Natural killer cell (primary cell): ENCODE data around the gene ENAH. TPM values are rescaled to one million over a fixed set of nuclear protein-coding genes. Genes with fewer than 3 reads are reported as not detected.

Experiments used
- ATAC-seq, 3 donors: fragments of 150-1000 bp in 2 of 3; fragments of 200-7000 bp in 1 of 3; cut with Tn5 transposase; 1 replicate in 1 of 3; 2 replicates in 2 of 3; pipeline ENCODE4 v1.10.0; 2021; ENCODE audit warnings: mild to moderate bottlenecking in 2 of 3, moderate library complexity in 2 of 3
- DNase-seq, 2 donors: peaks; one replicate each; pipeline versions ENCODE4 v3.0.0 to v3.0.0-alpha.2; 2013 to 2021; ENCODE audit warnings: mixed read lengths in 1 of 2
- H3K27ac ChIP-seq: one replicate; pipeline ENCODE4 v1.5.1; 2013; ENCODE audit warnings: mild to moderate bottlenecking, low read length
- H3K27me3 ChIP-seq: one replicate; pipeline ENCODE4 v1.6.1; 2013; ENCODE audit warnings: low read length; ENCODE audit not compliant: control insufficient read depth, insufficient read depth
- H3K36me3 ChIP-seq: one replicate; pipeline ENCODE4 v1.6.1; 2013; ENCODE audit warnings: low read length; ENCODE audit not compliant: control insufficient read depth, insufficient read depth
- H3K4me1 ChIP-seq: one replicate; pipeline ENCODE4 v1.6.1; 2013; ENCODE audit warnings: low read length; ENCODE audit not compliant: control insufficient read depth, insufficient read depth
- H3K4me3 ChIP-seq: one replicate; pipeline ENCODE4 v1.5.1; 2013; ENCODE audit warnings: low read length
- H3K9me3 ChIP-seq: one replicate; pipeline ENCODE4 v1.6.1; 2013; ENCODE audit warnings: low read length; ENCODE audit not compliant: control insufficient read depth, insufficient read depth
- H3K27ac Mint-ChIP-seq, 2 donors: one replicate each; pipeline ENCODE4 v1.8.0; 2022; ENCODE audit warnings: mild to moderate bottlenecking in 2 of 2, mixed read lengths in 2 of 2, moderate library complexity in 1 of 2
- H3K27me3 Mint-ChIP-seq, 2 donors: one replicate each; pipeline ENCODE4 v1.8.0; 2022; ENCODE audit warnings: low read depth in 2 of 2, mixed read lengths in 2 of 2
- H3K36me3 Mint-ChIP-seq: one replicate; pipeline ENCODE4 v1.8.0; 2022; ENCODE audit warnings: mixed read lengths
- H3K4me1 Mint-ChIP-seq, 2 donors: one replicate each; pipeline ENCODE4 v1.8.0; 2022; ENCODE audit warnings: mixed read lengths in 2 of 2
- H3K4me3 Mint-ChIP-seq: one replicate; pipeline ENCODE4 v1.8.0; 2022; ENCODE audit warnings: mild to moderate bottlenecking, moderate library complexity, mixed read lengths
- H3K9me3 Mint-ChIP-seq, 2 donors: one replicate each; pipeline ENCODE4 v1.8.0; 2022; ENCODE audit warnings: mixed read lengths in 2 of 2
- CTCF ChIP-seq: fragments of 200-600 bp; IDR thresholded peaks from one replicate; pipeline ENCODE4 v1.8.0; 2022; ENCODE audit warnings: antibody characterized with exemption
- WGBS: methylation state at CpG from one replicate; pipeline ENCODE4 v1.1.7; 2013; ENCODE audit warnings: missing lambda C conversion rate; ENCODE audit not compliant: insufficient coverage; 5-methylcytosine and 5-hydroxymethylcytosine counted together
- intact Hi-C: fragments of 100-400 bp; cut with micrococcal nuclease; formaldehyde crosslinking; loops from one replicate; pipeline ENCODE4 v1.14.2; 2022
- total RNA-seq, 4 donors: library from RNA; stranded (reverse); fragments of 120-200 nt in 1 of 4; gene quantifications; one replicate each; pipeline versions ENCODE4 v1.2.3 to v1.2.4, GENCODE V29; 2013 to 2022

ENAH gene
- total RNA-seq, 3 donors from 2014 or later (not counting 1 experiment from before 2014, with no cell fraction given) = not detected

GRCh38 chr1:225537554-225538251, 115.2 kb downstream of the ENAH start:
- Histone ChIP-seq H3K27me3 (peaks cover 5% of the 10 kb centered on the region), H3K9me3 (no peaks in the 10 kb centered on the region), H3K4me3 (no peak overlapping the region), H3K36me3 (no peaks in the 10 kb centered on the region), H3K4me1 (no peaks in the 10 kb centered on the region), H3K27ac (no peak overlapping the region)
- Mint-ChIP-seq H3K4me1 (no peaks in the 10 kb centered on the region), H3K27ac (no peak overlapping the region), H3K27me3 (peaks cover 36 to 67% of the 10 kb centered on the region in 2 donors), H3K4me3 (no peak overlapping the region), H3K9me3 (no peaks in the 10 kb centered on the region), H3K36me3 (no peaks in the 10 kb centered on the region)
- no peak for TF ChIP-seq CTCF
- DNase-seq (no peak), ATAC-seq (no peak)
- 81% methylated on average over 7 of the region's 10 CpGs for WGBS
- intact Hi-C loops = no loop called here

- H3K4me1 Mint-ChIP-seq = no peaks in the 10 kb centered on the region
- H3K9me3 Mint-ChIP-seq = no peaks in the 10 kb centered on the region
- peaks cover 5% of the 10 kb centered on the region for H3K27me3 ChIP-seq
- intact Hi-C loops = no loop called here
- TF ChIP-seq CTCF = no peak
- H3K4me1 ChIP-seq = no peaks in the 10 kb centered on the region
- ATAC-seq (no peak), DNase-seq (no peak)
- no peaks in the 10 kb centered on the region for H3K36me3 ChIP-seq
- no peaks in the 10 kb centered on the region for H3K36me3 Mint-ChIP-seq
- H3K27ac Mint-ChIP-seq = no peak overlapping the region
- H3K4me3 ChIP-seq = no peak overlapping the region
- 89% methylated on average over 6 of the region's 6 CpGs for WGBS
- no peak overlapping the region for H3K4me3 Mint-ChIP-seq
- peaks cover 33 to 72% of the 10 kb centered on the region in 2 donors for H3K27me3 Mint-ChIP-seq
- no peaks in the 10 kb centered on the region for H3K9me3 ChIP-seq
- no peak overlapping the region for H3K27ac ChIP-seq
Observed at GRCh38 chr1:225535280-225535679, 117.6 kb downstream of the ENAH start.

GRCh38 chr1:225534772-225535171, 118.2 kb downstream of the ENAH start:
- H3K36me3 ChIP-seq = no peaks in the 10 kb centered on the region
- no peaks in the 10 kb centered on the region for H3K9me3 ChIP-seq
- no peak overlapping the region for H3K27ac Mint-ChIP-seq
- H3K9me3 Mint-ChIP-seq = no peaks in the 10 kb centered on the region
- peaks cover 5% of the 10 kb centered on the region for H3K27me3 ChIP-seq
- H3K4me1 ChIP-seq = no peaks in the 10 kb centered on the region
- TF ChIP-seq CTCF = no peak
- H3K27me3 Mint-ChIP-seq = peaks cover 33 to 67% of the 10 kb centered on the region in 2 donors
- no peaks in the 10 kb centered on the region for H3K36me3 Mint-ChIP-seq
- DNase-seq (no peak), ATAC-seq (no peak)
- WGBS = 100% methylated on average over 1 of the region's 2 CpGs
- no peak overlapping the region for H3K27ac ChIP-seq
- H3K4me1 Mint-ChIP-seq = no peaks in the 10 kb centered on the region
- intact Hi-C loops = no loop called here
- no peak overlapping the region for H3K4me3 ChIP-seq
- H3K4me3 Mint-ChIP-seq = no peak overlapping the region

- Mint-ChIP-seq H3K4me3 (no peak overlapping the region), H3K4me1 (no peaks in the 10 kb centered on the region), H3K27ac (no peak overlapping the region), H3K9me3 (no peaks in the 10 kb centered on the region), H3K27me3 (peaks cover 27 to 61% of the 10 kb centered on the region in 2 donors), H3K36me3 (no peaks in the 10 kb centered on the region)
- H3K36me3 ChIP-seq = no peaks in the 10 kb centered on the region
- no peak for TF ChIP-seq CTCF
- intact Hi-C loops = no loop called here
- H3K4me3 ChIP-seq = no peak overlapping the region
- DNase-seq = no peak
- no peak for ATAC-seq
- H3K9me3 ChIP-seq = no peaks in the 10 kb centered on the region
- no peaks in the 10 kb centered on the region for H3K4me1 ChIP-seq
- H3K27me3 ChIP-seq = peaks cover 5% of the 10 kb centered on the region
- no CpG with 5 or more reads among the region's 2 CpGs for WGBS
- H3K27ac ChIP-seq = no peak overlapping the region
Observed at GRCh38 chr1:225534135-225534534, 118.8 kb downstream of the ENAH start.
